Hepatocyte (in vitro differentiated cells): Measurements from ENCODE around the gene INTS2. TPM values are rescaled to one million over a fixed set of nuclear protein-coding genes. Genes with fewer than 3 reads are reported as not detected.

Experiments
- DNase-seq: peaks from one replicate; pipeline ENCODE4 v3.0.0-alpha.2; 2016; ENCODE audit warnings: low spot score
- H2AFZ ChIP-seq: fragments of 200-600 bp; sonication (generic); 2 replicates; pipeline ENCODE4 v1.6.0; 2016; ENCODE audit warnings: antibody characterized with exemption, mild to moderate bottlenecking
- H3K27ac ChIP-seq: fragments of 200-600 bp; sonication (generic); 2 replicates; pipeline ENCODE4 v1.5.1; 2016; ENCODE audit warnings: mild to moderate bottlenecking
- H3K27me3 ChIP-seq: fragments of 200-600 bp; sonication (generic); 2 replicates; pipeline ENCODE4 v1.6.1; 2016
- H3K36me3 ChIP-seq: fragments of 200-600 bp; sonication (generic); replicated peaks from 2 replicates; pipeline ENCODE4 v1.5.1; 2016; ENCODE audit warnings: low read depth; ENCODE audit not compliant: insufficient read depth
- H3K4me1 ChIP-seq: fragments of 200-600 bp; sonication (generic); 2 replicates; pipeline ENCODE4 v1.5.1; 2016; ENCODE audit warnings: mild to moderate bottlenecking, moderate library complexity; ENCODE audit not compliant: insufficient read depth
- H3K4me2 ChIP-seq: fragments of 200-600 bp; sonication (generic); 2 replicates; pipeline ENCODE4 v1.6.0; 2016
- H3K4me3 ChIP-seq: fragments of 200-600 bp; sonication (generic); 2 replicates; pipeline ENCODE4 v1.5.1; 2016; ENCODE audit warnings: mild to moderate bottlenecking
- H3K79me2 ChIP-seq: fragments of 200-600 bp; sonication (generic); 2 replicates; pipeline ENCODE4 v1.6.0; 2017; ENCODE audit warnings: mild to moderate bottlenecking
- H3K9me2 ChIP-seq: fragments of 200-600 bp; sonication (generic); replicated peaks from 2 replicates; pipeline ENCODE4 v1.6.0; 2017; ENCODE audit warnings: mild to moderate bottlenecking; ENCODE audit not compliant: insufficient read depth
- H3K9me3 ChIP-seq: fragments of 200-600 bp; sonication (generic); 2 replicates; pipeline ENCODE4 v1.5.1; 2016; ENCODE audit warnings: low read depth, mild to moderate bottlenecking
- H4K20me1 ChIP-seq: fragments of 200-600 bp; sonication (generic); 2 replicates; pipeline ENCODE4 v1.6.0; 2016; ENCODE audit warnings: mild to moderate bottlenecking; ENCODE audit not compliant: insufficient read depth, poor library complexity, severe bottlenecking
- EZH2 ChIP-seq: fragments of 200-600 bp; sonication (generic); IDR thresholded peaks from 2 replicates; pipeline ENCODE4 v1.6.1; 2016; ENCODE audit warnings: antibody characterized with exemption, mild to moderate bottlenecking, borderline replicate concordance
- EZH2phosphoT487 ChIP-seq: fragments of 200-600 bp; sonication (generic); IDR thresholded peaks from one replicate; pipeline ENCODE4 v1.6.1; 2018; ENCODE audit warnings: antibody characterized with exemption, mild to moderate bottlenecking, low read depth, moderate library complexity; ENCODE audit not compliant: unreplicated experiment, severe bottlenecking
- WGBS: methylation state at CpG from one replicate; pipeline ENCODE4 v1.1.6; 2016; ENCODE audit warnings: low lambda C conversion rate; ENCODE audit errors: missing lambda C conversion rate; 5-methylcytosine and 5-hydroxymethylcytosine counted together
- polyA plus RNA-seq: library from polyadenylated mRNA; unstranded; fragments of >200 nt; fragmentation: Nextera tagmentation; extraction: Ambion mirVana; gene quantifications from 2 replicates; pipeline ENCODE4 v1.2.1, GENCODE V29; 2016
- total RNA-seq: library from RNA; depleted of rRNA; stranded (reverse); fragments of >200 nt; gene quantifications from 2 replicates; pipeline ENCODE4 v1.2.3, GENCODE V29; 2014
- TF ChIP-seq, protein P1 (sequence below): fragments of 200-600 bp; sonication (generic); IDR thresholded peaks from 2 replicates; pipeline ENCODE4 v1.5.1; 2016; ENCODE audit warnings: antibody characterized with exemption, mild to moderate bottlenecking; ENCODE audit not compliant: poor library complexity

Gene INTS2
- total and polyA plus RNA-seq, 2 experiments from 2014 or later, result 2.6 to 10.9 TPM

DNA sequence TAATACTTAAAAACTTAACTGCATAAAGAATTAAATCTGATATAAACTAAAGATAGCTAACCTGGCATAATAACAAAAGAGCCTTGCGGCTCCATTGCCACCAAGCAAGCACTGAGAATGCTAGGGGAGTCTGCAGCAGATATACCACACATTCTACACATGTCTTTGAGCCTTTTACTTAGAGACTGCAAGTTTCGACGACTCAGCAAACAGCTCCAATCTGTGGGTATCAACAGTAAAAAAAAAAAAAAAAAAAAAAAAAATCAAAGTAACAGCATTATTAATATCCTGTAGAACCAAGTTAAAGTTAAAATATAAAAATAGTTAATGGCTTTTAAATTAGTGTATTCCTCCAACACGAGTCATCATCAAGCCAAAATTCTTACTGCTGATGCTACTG lies 27.8 kb upstream of the INTS2 start:
- Histone ChIP-seq H3K4me3 (no peak overlapping the region), H3K9me2 (no peaks in the 10 kb centered on the region), H3K27me3 (no peaks in the 10 kb centered on the region), H3K9me3 (no peaks in the 10 kb centered on the region), H2AFZ (no peak overlapping the region), H3K79me2 (peaks cover 4% of the 10 kb centered on the region), H3K4me1 (no peaks in the 10 kb centered on the region), H3K36me3 (peaks cover 6% of the 10 kb centered on the region), H3K27ac (no peak overlapping the region), H3K4me2 (no peak overlapping the region), H4K20me1 (no peaks in the 10 kb centered on the region)
- TF ChIP-seq EZH2 (no peak), EZH2phosphoT487 (no peak)
- TF ChIP-seq, protein P1, sequence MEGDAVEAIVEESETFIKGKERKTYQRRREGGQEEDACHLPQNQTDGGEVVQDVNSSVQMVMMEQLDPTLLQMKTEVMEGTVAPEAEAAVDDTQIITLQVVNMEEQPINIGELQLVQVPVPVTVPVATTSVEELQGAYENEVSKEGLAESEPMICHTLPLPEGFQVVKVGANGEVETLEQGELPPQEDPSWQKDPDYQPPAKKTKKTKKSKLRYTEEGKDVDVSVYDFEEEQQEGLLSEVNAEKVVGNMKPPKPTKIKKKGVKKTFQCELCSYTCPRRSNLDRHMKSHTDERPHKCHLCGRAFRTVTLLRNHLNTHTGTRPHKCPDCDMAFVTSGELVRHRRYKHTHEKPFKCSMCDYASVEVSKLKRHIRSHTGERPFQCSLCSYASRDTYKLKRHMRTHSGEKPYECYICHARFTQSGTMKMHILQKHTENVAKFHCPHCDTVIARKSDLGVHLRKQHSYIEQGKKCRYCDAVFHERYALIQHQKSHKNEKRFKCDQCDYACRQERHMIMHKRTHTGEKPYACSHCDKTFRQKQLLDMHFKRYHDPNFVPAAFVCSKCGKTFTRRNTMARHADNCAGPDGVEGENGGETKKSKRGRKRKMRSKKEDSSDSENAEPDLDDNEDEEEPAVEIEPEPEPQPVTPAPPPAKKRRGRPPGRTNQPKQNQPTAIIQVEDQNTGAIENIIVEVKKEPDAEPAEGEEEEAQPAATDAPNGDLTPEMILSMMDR, result no peak
- no peak for DNase-seq
- 98% methylated on average over 4 of the region's 4 CpGs for WGBS

DNA sequence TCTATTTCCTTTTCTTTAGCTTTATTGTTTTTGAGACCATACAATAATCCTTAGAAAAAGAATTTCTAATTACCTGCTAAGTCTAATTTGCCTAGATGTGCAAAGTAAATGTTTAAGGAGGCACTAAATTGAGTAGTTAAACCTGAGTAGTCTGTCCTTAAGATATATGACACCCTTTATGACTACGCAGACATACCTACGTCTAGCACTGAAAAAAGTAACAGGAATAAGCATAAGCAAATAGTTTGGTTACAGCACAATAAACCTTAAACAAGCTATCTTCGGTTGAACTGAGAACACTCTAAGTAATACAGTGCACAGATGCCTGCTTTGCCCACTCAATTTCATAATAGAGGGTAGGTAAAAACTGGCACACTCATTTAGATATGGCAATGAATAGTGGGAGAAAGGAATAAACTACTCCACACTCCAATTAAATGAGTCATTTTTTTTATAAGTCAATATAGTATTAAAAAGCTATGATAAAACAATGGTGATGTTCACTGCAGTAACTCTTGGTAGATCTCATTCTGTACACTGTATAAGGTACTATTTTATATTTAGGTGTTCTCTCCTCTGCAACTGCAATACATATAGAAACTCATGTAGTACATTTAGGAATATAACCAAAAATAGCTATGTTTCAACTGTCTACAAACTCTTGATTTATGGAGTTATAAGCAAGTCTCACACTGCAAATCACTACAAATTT lies 19.7 kb upstream of the INTS2 start:
- Histone ChIP-seq H2AFZ (no peak overlapping the region), H3K4me3 (no peak overlapping the region), H3K79me2 (peaks cover 3% of the 10 kb centered on the region), H3K4me1 (no peaks in the 10 kb centered on the region), H3K9me2 (no peaks in the 10 kb centered on the region), H3K4me2 (no peak overlapping the region), H3K9me3 (no peaks in the 10 kb centered on the region), H3K36me3 (no peaks in the 10 kb centered on the region), H3K27ac (no peak overlapping the region), H3K27me3 (no peaks in the 10 kb centered on the region), H4K20me1 (no peaks in the 10 kb centered on the region)
- DNase-seq, result no peak
- 74% methylated on average over 3 of the region's 3 CpGs for WGBS
- TF ChIP-seq EZH2 (no peak), EZH2phosphoT487 (no peak)
- TF ChIP-seq, protein P1, result no peak

DNA sequence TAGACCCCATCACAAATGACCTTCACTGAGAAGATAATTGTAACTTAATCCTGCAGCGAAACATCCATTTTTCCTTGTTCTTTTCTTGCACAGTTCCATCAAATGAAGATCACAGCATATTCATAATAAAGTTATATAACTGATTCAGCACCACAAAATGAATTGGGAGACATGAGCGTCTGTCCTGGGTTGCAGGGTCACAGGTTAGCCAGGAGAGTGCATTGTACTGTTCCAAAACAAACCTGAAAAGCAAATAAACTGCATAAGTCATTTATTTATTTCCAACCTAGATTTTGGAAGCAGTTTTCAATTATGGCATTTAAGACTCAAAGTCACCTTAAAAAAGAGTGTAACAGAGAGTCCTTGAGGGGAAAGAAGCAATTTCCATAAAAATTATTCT lies 18.6 kb upstream of the INTS2 start:
- no peak overlapping the region for H2AFZ ChIP-seq
- 91% methylated on average over 2 of the region's 2 CpGs for WGBS
- H3K27ac ChIP-seq, result no peak overlapping the region
- peaks cover 3% of the 10 kb centered on the region for H3K79me2 ChIP-seq
- no peaks in the 10 kb centered on the region for H4K20me1 ChIP-seq
- no peaks in the 10 kb centered on the region for H3K27me3 ChIP-seq
- no peak overlapping the region for H3K4me3 ChIP-seq
- TF ChIP-seq, protein P1, result no peak
- TF ChIP-seq EZH2 (no peak), EZH2phosphoT487 (no peak)
- no peaks in the 10 kb centered on the region for H3K36me3 ChIP-seq
- no peaks in the 10 kb centered on the region for H3K4me1 ChIP-seq
- DNase-seq, result no peak
- no peak overlapping the region for H3K4me2 ChIP-seq
- H3K9me3 ChIP-seq, result no peaks in the 10 kb centered on the region
- H3K9me2 ChIP-seq, result no peaks in the 10 kb centered on the region
